Effector CD8-positive, alpha-beta T cell (primary cell): Measurements from ENCODE around the gene WWTR1.

ENCODE experiments used
- DNase-seq: peaks from one replicate; lab custom pipeline; 2025; lab: John Stamatoyannopoulos, UW
- total RNA-seq, 4 experiments: gene quantifications; one replicate each; lab custom pipeline; 2026; lab: John Stamatoyannopoulos, UW

WWTR1 gene
- 1.4 to 3.2 (median 1.5) reads per million in 4 experiments for total RNA-seq

- DNase-seq = no peak
These were observed at the start of gene WWTR1 for GRCh38 chr3:149657926-149658743. TSS of gene WWTR1 (minus strand) at chr3:149658025. CDS start at chr3:149657306, 719 bp downstream.

DNA sequence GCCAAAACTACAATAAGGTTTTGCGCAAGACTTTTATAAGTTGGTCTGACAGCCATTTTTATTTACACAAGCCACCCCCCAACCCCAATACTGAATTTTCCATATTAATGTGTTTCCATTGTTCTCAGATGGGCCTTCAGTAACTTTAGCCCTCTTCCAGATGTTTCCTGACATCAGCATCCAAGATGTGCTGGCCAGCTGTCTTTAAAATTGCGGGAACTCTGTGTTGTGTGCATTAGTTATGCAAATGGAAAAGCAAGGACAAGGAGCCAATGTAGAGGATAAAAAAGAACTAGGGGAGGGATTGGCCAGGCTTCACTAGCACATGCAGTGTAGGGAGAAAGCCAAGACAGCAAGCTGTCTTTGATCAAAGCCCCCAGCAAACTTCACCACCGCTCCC, 49.1 kb upstream of the WWTR1 start:
- no peak for DNase-seq

DNA sequence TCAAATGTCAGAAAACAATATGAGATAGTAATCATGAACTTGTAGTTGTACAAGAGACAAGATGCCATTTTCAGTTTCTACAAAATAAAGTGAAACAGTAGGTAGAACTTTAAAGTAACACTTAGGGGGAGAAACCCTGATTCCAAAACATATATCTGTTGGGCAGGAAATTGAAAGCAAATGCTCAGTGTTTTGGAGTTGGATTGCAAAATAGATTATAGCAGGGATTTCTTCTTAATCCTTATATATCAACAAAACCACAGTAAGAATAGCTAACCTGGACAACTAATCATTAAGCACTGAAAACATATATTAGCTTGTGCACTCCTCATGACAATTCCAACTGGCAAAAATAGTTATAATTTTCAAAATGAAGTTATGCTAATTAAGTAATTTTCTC, 47.6 kb upstream of the WWTR1 start:
- no peak for DNase-seq

DNA sequence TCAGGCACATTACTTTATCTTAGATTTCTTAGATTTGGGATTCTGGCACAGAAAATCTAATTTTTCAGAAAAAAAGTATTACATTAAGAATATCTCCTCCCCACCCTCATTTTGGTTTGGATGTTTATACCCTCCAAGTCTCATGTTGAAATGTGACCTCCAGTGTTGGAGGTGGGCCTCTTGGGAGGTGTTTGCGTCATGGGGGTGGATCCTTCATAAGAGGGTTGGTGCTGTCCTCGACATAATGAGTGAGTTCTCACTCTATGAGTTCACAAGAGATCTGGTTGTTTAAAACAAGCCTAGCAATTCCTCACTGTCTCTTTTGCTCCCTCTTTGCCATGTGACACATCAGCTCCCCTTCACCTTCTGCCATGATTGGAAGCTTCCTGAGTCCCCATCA, 45.6 kb upstream of the WWTR1 start:
- DNase-seq = no peak

DNA sequence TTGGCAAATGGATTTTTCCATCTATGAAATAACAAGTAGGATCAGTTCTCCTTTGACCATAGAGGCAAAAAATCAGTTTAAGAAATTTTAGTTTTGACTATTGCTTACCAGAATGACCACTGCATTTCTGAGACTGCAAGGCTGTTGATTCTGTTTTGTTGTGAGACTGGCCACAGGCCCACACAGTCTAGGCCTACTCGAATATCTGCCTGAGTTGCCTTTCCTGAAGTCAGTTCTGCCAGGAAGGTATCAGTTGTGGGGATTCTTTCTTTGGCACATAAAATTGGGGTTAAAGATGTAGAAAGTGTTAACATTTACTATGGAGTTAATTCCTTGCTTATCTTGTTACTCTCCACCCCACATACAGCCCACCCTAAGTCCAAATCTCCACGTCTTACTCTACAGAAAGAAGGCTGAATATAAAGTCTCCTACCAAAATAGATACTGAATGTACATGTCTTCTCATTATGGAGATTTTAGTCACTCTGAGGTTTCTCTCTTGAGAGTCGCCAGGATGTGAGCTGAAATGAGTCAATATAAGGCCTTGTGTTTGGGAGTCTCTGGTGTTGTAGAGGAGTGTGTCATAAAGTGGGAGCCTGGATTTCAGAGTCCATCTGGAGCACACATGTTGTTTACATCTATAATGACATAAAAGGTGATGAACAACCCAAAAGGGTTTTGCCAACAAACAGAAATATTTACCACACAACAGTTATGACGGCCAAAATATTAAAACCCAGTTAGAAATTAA, 45.0 kb upstream of the WWTR1 start:
- no peak for DNase-seq

- no peak for DNase-seq
These were observed 44.1 kb upstream of the WWTR1 start for GRCh38 chr3:149701977-149702350.

- DNase-seq = no peak
These were observed 43.6 kb upstream of the WWTR1 start for GRCh38 chr3:149701206-149701976.

GRCh38 chr3:149688122-149688757, 30.4 kb upstream of the WWTR1 start:
- DNase-seq = no peak

- no peak for DNase-seq
These were observed 29.2 kb upstream of the WWTR1 start for GRCh38 chr3:149686996-149687395.

- no peak for DNase-seq
These were observed 20.6 kb upstream of the WWTR1 start for GRCh38 chr3:149678351-149678950.

DNA sequence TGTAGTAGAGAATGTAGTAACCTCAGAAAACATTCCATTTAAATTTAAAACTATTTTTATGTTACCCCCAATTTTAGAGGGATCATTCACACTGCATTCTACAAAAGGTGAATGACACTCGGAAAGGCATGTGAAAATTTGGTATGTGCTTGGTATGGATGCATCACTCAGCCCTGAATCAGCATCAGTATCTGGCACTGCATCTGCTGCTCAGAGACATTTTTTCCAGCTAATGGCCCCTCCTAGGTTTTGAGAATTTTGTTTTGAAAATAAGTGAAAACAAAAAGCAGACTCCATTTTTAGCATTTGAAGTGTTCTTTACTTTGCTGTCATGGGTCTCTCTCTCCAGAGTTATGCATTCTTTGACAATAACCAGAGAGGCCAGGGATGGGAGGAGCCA, 15.6 kb upstream of the WWTR1 start:
- no peak for DNase-seq

- no peak for DNase-seq
These were observed 13.1 kb upstream of the WWTR1 start for GRCh38 chr3:149670742-149671492.

GRCh38 chr3:149667576-149667975, 9.8 kb upstream of the WWTR1 start:
- DNase-seq = no peak

DNA sequence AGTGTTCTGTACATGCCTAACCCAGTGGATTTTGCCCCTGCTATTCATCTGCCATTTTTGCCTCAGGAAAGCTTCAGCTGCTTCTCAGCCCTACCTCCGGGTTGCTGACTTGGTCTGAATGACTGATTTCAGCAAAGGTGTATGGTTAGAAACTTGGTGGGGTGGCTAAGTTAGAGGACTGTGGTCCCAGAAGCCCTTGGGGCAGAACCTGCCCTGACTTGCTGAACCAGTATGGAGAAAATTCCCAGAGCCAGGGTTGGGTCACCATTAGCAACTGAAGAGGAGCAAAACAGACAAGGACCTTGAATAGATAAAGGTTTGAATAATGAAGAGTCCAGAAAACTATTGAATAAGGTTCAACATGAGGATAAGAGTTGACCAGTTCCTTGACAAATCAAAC, 6.1 kb upstream of the WWTR1 start:
- no peak for DNase-seq

- no peak for DNase-seq
These were observed 4.5 kb upstream of the WWTR1 start for GRCh38 chr3:149662240-149662887.

DNA sequence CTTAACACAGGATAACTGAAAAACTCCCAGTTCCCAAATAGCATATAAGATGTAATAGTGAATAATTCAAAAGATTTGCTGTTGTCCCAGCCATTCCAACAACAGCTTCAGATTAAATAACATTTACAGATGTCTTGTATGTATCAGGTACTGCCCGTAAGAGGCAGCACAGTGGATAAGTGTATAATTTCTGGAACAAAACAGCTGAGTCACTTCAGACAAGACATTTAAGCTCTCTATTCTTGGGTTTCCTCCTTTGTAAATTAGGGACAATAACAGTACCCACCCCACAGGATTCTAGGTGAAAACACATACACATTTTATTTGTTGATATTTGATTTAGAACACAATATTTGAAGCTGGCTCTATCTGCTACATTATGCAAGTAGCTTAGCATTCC, 2.6 kb upstream of the WWTR1 start:
- no peak for DNase-seq

DNA sequence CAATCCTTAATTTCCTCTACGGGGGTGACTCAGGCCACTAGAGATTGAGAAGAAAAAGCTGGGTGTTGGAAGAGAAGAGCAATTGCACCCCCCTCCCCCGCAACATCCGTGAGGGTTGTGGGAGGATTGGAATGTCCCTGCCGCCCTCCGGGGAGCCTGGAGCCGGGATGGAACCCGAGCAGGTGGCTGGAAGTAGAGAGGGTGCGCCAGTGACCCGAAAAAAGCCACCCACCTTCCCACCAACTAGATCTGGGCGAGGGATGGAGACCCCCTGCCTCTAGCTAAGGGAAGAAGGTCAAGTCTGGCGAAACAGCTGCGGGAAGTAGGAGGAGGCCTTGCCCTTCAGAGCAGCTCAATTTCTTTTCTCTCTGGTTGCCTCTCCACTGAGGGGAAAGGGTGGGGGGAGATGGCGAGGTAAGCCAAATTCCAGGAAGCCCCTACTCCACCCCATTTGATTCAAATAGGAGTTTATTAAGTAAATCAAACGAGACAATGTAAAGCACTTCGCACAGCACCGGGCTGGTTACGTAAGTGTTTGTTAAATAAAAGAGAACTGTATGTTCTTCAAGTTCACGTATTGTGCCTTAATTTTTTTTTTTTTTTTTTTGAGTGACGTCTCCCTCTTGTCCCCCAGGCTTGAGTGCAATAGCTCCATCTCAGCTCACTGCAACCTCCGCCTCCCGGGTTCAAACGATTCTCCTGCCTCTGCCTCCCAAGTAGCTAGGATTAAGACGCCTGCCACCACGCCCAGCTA, 1.1 kb upstream of the WWTR1 start:
- no peak for DNase-seq

DNA sequence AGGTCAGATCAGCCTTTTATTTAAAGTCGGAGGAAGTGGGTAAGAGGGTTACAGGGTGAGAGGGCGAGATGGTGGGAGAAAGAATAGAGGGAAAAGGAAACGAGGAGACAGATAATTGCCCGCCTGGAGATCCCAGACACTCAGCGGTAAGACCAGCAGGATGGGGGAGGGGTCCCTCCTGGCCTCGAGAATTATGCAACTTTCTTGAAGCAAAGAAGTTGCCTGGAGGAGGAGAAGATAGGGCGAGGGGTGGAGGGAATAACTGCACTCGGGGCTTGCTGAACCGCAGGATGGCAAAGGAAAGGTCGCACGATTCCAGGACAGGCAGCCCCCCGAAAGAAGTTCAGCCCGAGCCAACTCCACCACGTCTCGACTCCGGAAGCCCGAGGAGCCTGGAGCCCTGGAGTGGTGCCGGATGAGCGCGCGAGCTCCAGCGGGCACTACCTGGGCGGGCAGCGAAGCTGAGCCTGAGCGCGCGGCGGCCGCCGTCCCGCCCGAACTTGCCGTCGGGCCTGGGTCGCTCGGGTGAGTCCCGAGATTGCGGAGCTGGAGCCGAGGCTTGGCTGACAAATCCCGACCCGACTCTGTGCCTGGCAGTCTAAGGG, 402 bp downstream of the WWTR1 start:
- DNase-seq = no peak
